Measurements from ENCODE around the gene PRKN. TPM values are rescaled to one million over a fixed set of nuclear protein-coding genes. Genes with fewer than 3 reads are reported as not detected.

PRKN gene
- total RNA-seq, 1 experiment from 2014 or later: 2.0 TPM

DNA sequence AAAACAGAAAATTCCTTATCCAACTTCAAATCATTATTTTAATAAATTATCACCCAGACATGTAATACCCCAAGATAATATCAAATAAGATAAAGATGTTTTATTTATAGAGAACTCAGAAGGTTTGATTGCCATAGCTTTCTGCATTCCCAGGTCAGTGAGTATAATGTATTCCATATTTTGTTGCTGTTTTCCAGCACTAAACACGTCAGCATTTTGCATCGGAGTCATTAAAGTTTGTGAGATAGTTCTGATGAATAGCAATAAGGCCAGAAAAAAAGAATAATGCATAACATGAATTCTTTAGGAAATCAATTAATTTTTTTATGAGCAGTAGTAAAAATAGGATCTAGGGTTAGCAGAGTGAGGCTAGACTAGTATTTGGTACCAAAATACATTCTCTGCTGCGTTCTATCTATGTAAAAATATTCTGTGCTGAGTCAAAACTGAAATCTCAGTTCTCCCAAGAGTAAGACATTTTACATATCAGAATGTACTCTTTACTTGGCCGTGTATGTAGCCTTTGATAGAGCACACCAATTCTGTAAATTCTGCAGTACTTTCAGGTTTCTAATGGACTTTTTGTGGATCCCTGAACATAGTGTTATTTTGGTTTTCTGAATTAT, 1183.8 kb downstream of the PRKN start:
- H4K91ac ChIP-seq (ENCODE audit: insufficient read length, low read depth, low read length): no peak overlapping the region
- no peak overlapping the region for H2AK5ac ChIP-seq (ENCODE audit: insufficient read length, low read length)
- H3K4me2 ChIP-seq (ENCODE audit: insufficient read depth, insufficient read length, low read length): no peak overlapping the region
- H3K4me1 Mint-ChIP-seq: peaks cover 5 to 11% of the 10 kb centered on the region in 2 experiments
- H2AFZ ChIP-seq (ENCODE audit: low read length): no peak overlapping the region
- no peak overlapping the region for H2BK15ac ChIP-seq (ENCODE audit: low read depth, low read length)
- no peak overlapping the region for H2BK12ac ChIP-seq (ENCODE audit: insufficient read length, low read depth, low read length)
- no peaks in the 10 kb centered on the region for H3K9me3 ChIP-seq (ENCODE audit: control insufficient read depth, low read depth, low read length)
- no peaks in the 10 kb centered on the region for H3K27me3 ChIP-seq (ENCODE audit: insufficient read depth, low read length)
- no peak overlapping the region for H4K5ac ChIP-seq (ENCODE audit: insufficient read length, low read depth, low read length)
- H3K79me2 ChIP-seq (ENCODE audit: insufficient read depth, low read length): no peaks in the 10 kb centered on the region
- H2BK20ac ChIP-seq (ENCODE audit: low read depth, low read length, poor library complexity, severe bottlenecking): no peak overlapping the region
- no peaks in the 10 kb centered on the region for H4K20me1 ChIP-seq (ENCODE audit: control insufficient read depth, insufficient read depth, insufficient read length)
- no peak overlapping the region for H3K14ac ChIP-seq (ENCODE audit: insufficient read depth, low read length)
- no peak overlapping the region for H3T11ph ChIP-seq (ENCODE audit: low read length)
- H3K27ac ChIP-seq (ENCODE audit: insufficient read length, low read depth, low read length): no peak overlapping the region
- no peaks in the 10 kb centered on the region for H3K4me1 ChIP-seq (ENCODE audit: insufficient read depth, low read length)
- H3K18ac ChIP-seq (ENCODE audit: insufficient read length, low read depth, low read length): no peak overlapping the region
- H3K27me3 Mint-ChIP-seq (ENCODE audit: low read depth): no peaks in the 10 kb centered on the region
- no peak overlapping the region for H4K8ac ChIP-seq (replicated peaks; ENCODE audit: insufficient read length, low read depth, low read length)
- H3K23ac ChIP-seq (ENCODE audit: insufficient read length, low read depth, low read length): no peak overlapping the region
- H3K27ac Mint-ChIP-seq: no peak overlapping the region
- no peak overlapping the region for H3K56ac ChIP-seq (ENCODE audit: insufficient read length, low read depth, low read length)
- WGBS (ENCODE audit: extremely low coverage, insufficient read length, low lambda C conversion rate): no CpG with 5 or more reads among the region's 4 CpGs
- no peaks in the 10 kb centered on the region for H3K9me3 Mint-ChIP-seq
- no peak overlapping the region for H2BK5ac ChIP-seq (ENCODE audit: insufficient read length, low read length)
- TF ChIP-seq, protein P1, sequence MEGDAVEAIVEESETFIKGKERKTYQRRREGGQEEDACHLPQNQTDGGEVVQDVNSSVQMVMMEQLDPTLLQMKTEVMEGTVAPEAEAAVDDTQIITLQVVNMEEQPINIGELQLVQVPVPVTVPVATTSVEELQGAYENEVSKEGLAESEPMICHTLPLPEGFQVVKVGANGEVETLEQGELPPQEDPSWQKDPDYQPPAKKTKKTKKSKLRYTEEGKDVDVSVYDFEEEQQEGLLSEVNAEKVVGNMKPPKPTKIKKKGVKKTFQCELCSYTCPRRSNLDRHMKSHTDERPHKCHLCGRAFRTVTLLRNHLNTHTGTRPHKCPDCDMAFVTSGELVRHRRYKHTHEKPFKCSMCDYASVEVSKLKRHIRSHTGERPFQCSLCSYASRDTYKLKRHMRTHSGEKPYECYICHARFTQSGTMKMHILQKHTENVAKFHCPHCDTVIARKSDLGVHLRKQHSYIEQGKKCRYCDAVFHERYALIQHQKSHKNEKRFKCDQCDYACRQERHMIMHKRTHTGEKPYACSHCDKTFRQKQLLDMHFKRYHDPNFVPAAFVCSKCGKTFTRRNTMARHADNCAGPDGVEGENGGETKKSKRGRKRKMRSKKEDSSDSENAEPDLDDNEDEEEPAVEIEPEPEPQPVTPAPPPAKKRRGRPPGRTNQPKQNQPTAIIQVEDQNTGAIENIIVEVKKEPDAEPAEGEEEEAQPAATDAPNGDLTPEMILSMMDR (conservative IDR thresholded peaks at IDR 0.05): no peak
- DNase-seq: no peak
- no peaks in the 10 kb centered on the region for H3K36me3 Mint-ChIP-seq (ENCODE audit: insufficient read depth in 1 of 3, low read depth in 3 of 3)
- H3K9ac ChIP-seq (ENCODE audit: extremely low read depth, insufficient read length, low read length): no peak overlapping the region
- H3K4me3 Mint-ChIP-seq: no peak overlapping the region
- no peaks in the 10 kb centered on the region for H3K79me1 ChIP-seq (ENCODE audit: insufficient read depth, low read depth, low read length, poor library complexity, severe bottlenecking)
- H2BK120ac ChIP-seq (ENCODE audit: low read depth, low read length, poor library complexity, severe bottlenecking): no peak overlapping the region
- H3K4ac ChIP-seq (ENCODE audit: low read depth, low read length): no peak overlapping the region
- no peaks in the 10 kb centered on the region for H3K23me2 ChIP-seq (ENCODE audit: insufficient read length, low read depth, low read length, poor library complexity, severe bottlenecking)
